ENCODE data around the gene RARS2.
A peak's percentile ranks its signal among the peaks of the same experiment; 100 is the strongest.
"Not testable (repeated sequence)": the region's sequence is repeated elsewhere in the genome, so short reads cannot be mapped to it uniquely, and the experiment has no call there.

Gene RARS2

DNA sequence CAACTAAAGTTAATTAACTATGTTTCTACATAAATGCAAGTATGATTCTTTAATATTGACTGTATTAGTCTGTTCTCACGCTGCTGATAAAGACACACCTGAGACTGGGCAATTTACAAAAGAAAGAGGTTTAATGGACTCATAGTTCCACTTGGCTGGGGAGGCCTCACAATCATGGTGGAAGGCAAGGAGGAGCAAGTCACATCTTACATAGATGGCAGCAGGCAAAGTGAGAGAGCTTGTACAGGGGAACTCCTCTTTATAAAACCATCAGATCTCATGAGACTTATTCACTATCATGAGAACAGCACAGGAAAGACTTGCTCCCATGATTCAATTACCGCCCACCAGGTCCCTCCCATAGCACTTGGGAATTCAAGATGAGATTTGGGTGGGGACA lies 23.2 kb upstream of the RARS2 start:
- H3K36me3 ChIP-seq (ENCODE audit: insufficient read depth, low read length): peaks cover 16% of the 10 kb centered on the region
- H3K9ac ChIP-seq (ENCODE audit: low read depth, low read length); H3K9me3 ChIP-seq (replicated peaks; ENCODE audit: low read length); H3K4me2 ChIP-seq (ENCODE audit: low read length); H3K4me1 ChIP-seq (ENCODE audit: control insufficient read depth, insufficient read depth, low read length); H3K4me3 ChIP-seq (ENCODE audit: low read length); H3K27me3 ChIP-seq (ENCODE audit: control insufficient read depth, insufficient read depth, low read length): not testable (repeated sequence)

DNA sequence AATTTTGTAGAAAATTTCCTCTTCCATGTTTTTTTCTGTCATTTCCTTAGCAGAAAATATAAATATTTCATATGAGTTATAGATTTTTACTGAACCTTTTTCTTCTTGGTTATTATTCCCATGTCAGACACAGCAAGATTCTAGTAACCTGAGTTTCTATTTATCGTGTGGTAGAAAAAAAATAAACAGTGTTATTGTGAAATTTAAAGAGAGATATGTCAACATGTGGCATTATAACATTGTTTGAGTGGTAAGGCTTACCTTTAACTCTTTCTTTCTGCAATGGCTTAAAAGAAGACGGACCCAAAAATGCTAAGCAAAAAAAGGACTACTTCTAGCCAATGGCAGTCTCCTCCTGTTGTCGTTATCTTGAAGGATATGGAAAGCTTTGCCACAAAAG lies 19.0 kb upstream of the RARS2 start:
- no peaks in the 10 kb centered on the region for H3K4me1 ChIP-seq (ENCODE audit: control insufficient read depth, insufficient read depth, low read length)
- H3K9me3 ChIP-seq (replicated peaks; ENCODE audit: low read length): no peaks in the 10 kb centered on the region
- peaks cover 16% of the 10 kb centered on the region for H3K36me3 ChIP-seq (ENCODE audit: insufficient read depth, low read length)
- H3K9ac ChIP-seq (ENCODE audit: low read depth, low read length): no peak overlapping the region
- H3K4me2 ChIP-seq (ENCODE audit: low read length): no peak overlapping the region
- H3K27me3 ChIP-seq (ENCODE audit: control insufficient read depth, insufficient read depth, low read length): no peaks in the 10 kb centered on the region
- H3K4me3 ChIP-seq (ENCODE audit: low read length): no peak overlapping the region

DNA sequence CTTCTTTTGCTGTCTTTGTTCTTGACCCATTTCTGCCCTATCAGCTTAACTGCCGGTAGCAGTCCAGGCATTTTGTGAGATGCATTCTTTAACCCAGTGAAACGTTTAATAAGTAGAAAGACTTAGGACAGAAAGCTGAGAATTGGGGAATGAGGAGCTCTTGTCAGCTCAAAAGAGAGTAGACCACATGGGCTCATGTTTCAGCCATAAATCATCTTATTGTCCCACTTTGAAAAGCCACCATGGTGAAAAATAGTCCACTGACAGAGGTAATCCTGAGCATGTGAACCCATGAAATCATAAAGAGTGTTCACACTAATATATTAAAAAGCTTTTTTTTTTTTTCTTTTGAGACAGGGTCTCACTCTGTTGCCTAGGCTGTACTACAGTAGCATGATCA lies 16.4 kb upstream of the RARS2 start:
- Histone ChIP-seq H3K4me2 (ENCODE audit: low read length) (no peak overlapping the region), H3K27me3 (ENCODE audit: control insufficient read depth, insufficient read depth, low read length) (no peaks in the 10 kb centered on the region), H3K9ac (ENCODE audit: low read depth, low read length) (no peak overlapping the region), H3K36me3 (ENCODE audit: insufficient read depth, low read length) (peaks cover 8% of the 10 kb centered on the region), H3K4me3 (ENCODE audit: low read length) (no peak overlapping the region), H3K4me1 (ENCODE audit: control insufficient read depth, insufficient read depth, low read length) (no peaks in the 10 kb centered on the region), H3K9me3 (replicated peaks; ENCODE audit: low read length) (no peaks in the 10 kb centered on the region)

DNA sequence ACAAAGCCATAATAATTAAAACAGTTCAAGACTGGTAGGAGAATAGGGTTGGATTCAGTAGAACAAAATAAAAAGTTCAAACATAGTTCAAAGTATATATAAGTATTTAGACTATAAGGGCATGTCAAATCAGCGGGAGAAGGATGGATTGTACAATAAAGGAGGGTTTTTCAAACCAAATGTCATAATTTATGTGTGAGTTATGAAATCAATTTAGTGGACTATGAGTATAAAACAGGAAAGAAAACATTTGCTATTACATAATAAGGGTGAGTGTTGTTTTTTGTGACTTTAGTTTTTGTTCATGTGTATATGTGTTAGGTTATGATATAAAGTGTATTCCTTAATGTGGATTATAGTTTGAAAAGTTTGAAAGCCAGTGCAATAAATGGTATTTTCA lies 10.8 kb upstream of the RARS2 start:
- H3K36me3 ChIP-seq (ENCODE audit: insufficient read depth, low read length): peaks cover 9% of the 10 kb centered on the region
- no peaks in the 10 kb centered on the region for H3K27me3 ChIP-seq (ENCODE audit: control insufficient read depth, insufficient read depth, low read length)
- no peak overlapping the region for H3K4me2 ChIP-seq (ENCODE audit: low read length)
- no peaks in the 10 kb centered on the region for H3K4me1 ChIP-seq (ENCODE audit: control insufficient read depth, insufficient read depth, low read length)
- no peak overlapping the region for H3K9ac ChIP-seq (ENCODE audit: low read depth, low read length)
- no peaks in the 10 kb centered on the region for H3K9me3 ChIP-seq (replicated peaks; ENCODE audit: low read length)
- H3K4me3 ChIP-seq (ENCODE audit: low read length): no peak overlapping the region

DNA sequence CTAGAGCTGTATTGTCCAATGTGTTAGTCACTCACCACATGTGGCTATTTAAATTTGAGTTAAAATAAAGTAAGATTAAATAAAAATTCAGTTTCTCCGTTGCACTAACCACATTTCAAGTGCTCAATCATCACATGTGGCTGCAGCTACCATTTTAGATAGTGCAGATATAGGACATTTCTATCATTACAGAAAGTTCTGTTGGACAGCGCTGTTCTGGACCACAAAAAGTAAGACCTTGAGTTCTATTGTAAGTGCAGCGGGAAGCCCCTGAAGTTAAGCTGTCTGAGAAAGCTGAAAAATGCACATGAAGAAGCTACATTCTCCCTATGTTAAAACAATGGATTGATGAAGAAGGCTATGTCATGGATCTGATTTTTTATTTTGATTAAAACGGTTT lies 1.2 kb upstream of the RARS2 start:
- H3K9ac ChIP-seq (ENCODE audit: low read depth, low read length): peak overlapping the region; percentile 96
- H3K4me3 ChIP-seq (ENCODE audit: low read length): peak overlapping the region; percentile 96
- no peaks in the 10 kb centered on the region for H3K9me3 ChIP-seq (replicated peaks; ENCODE audit: low read length)
- peak overlapping the region; percentile 83 for H3K4me2 ChIP-seq (ENCODE audit: low read length)
- peaks cover 12% of the 10 kb centered on the region for H3K36me3 ChIP-seq (ENCODE audit: insufficient read depth, low read length)
- H3K4me1 ChIP-seq (ENCODE audit: control insufficient read depth, insufficient read depth, low read length): peaks cover 16% of the 10 kb centered on the region
- no peaks in the 10 kb centered on the region for H3K27me3 ChIP-seq (ENCODE audit: control insufficient read depth, insufficient read depth, low read length)

DNA sequence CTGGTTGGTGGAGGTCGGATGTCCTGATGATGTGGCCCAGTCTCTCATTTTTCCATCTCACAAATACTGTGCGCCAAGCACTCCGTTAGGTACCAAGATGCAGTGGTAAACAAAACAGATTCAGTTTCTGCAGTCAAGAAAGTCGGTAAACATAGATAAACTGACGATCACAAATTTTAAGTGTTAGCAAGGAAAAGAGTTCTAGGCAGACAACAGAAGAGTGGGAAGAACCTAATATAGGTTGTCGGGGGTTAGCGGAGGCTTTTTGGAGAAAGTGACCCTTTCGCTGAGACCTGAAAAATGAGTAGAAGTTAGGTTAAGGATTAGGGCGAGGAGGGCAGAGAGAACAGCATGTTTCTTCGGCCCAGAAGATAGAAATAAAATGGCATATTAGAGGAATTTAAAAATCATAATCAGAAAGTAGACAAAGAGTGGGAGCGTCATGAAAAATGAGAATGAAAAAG lies 662 bp upstream of the RARS2 start:
- H3K36me3 ChIP-seq (ENCODE audit: insufficient read depth, low read length): peaks cover 10% of the 10 kb centered on the region
- peak overlapping the region; percentile 83 for H3K4me2 ChIP-seq (ENCODE audit: low read length)
- peak overlapping the region; percentile 96 for H3K4me3 ChIP-seq (ENCODE audit: low read length)
- H3K4me1 ChIP-seq (ENCODE audit: control insufficient read depth, insufficient read depth, low read length): peaks cover 16% of the 10 kb centered on the region
- no peaks in the 10 kb centered on the region for H3K27me3 ChIP-seq (ENCODE audit: control insufficient read depth, insufficient read depth, low read length)
- H3K9me3 ChIP-seq (replicated peaks; ENCODE audit: low read length): no peaks in the 10 kb centered on the region
- peak overlapping the region; percentile 96 for H3K9ac ChIP-seq (ENCODE audit: low read depth, low read length)

DNA sequence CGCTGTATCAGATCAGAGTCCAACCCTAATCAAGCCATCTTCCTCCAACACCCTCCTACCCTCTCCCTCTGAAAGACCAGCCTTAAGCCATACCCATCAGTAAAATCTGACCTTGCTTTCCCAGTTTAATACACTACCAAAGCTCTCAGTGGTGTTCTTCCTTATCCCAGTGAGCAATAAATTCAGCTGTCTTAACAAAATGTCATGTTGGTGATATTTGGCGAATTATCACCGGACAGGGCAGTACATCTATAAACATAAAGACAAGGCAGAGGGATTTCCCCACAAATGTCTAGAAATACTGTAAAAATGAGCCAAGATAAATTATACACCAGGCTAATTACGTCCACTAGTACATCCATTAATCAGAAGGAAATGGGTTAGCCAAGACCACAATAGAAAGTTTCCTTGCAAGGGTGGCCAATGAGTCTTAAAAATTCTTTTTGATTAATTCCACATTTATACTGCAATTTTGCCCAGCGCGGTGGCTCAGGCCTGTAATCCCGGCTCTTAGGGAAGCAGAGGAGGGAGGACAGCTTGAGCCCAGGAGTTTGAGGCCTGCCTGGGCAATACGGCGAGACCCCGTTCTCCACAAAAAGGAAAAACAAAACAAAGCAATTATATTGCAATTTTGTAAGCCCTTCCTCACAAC lies 905 bp downstream of the RARS2 start:
- Histone ChIP-seq H3K4me3 (ENCODE audit: low read length) (peak overlapping the region; percentile 96), H3K27me3 (ENCODE audit: control insufficient read depth, insufficient read depth, low read length) (no peaks in the 10 kb centered on the region), H3K9me3 (replicated peaks; ENCODE audit: low read length) (no peaks in the 10 kb centered on the region), H3K9ac (ENCODE audit: low read depth, low read length) (peak overlapping the region; percentile 96), H3K4me1 (ENCODE audit: control insufficient read depth, insufficient read depth, low read length) (peaks cover 16% of the 10 kb centered on the region), H3K4me2 (ENCODE audit: low read length) (peak overlapping the region; percentile 83), H3K36me3 (ENCODE audit: insufficient read depth, low read length) (no peaks in the 10 kb centered on the region)

DNA sequence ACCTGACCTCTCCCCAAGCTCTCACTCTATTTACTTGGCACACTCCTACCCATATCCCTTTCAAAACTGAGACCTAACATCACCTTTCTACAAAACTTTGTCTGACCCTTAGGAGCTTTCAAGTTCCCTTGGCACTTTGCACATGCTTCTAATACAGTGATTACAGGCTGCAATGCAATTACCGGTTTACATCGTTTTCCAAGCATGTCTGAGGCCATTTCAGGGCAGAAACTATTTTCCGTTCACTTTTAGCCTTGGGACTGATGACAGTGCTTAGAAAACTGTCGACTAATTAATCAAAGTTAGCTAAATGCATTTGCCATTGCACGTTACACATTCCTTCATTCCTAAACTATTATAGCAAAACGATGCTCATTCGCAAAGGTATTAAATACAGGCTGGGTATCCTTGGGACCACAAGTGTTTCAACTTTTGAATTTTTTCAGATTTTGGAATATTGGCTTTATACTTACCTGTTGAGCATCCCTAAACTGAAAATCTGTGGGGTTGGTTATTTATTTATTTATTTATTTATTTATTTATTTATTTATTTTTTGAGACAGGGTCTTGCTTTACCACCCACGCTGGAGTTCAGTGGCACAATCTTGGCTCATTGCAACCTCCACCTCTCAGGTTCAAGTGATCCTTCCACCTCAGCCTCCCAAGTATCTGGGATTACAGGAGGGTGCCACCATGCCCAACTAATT lies 3.3 kb downstream of the RARS2 start:
- Histone ChIP-seq H3K4me2 (ENCODE audit: low read length) (no peak overlapping the region), H3K9me3 (replicated peaks; ENCODE audit: low read length) (no peaks in the 10 kb centered on the region), H3K4me3 (ENCODE audit: low read length) (no peak overlapping the region), H3K36me3 (ENCODE audit: insufficient read depth, low read length) (peaks cover 13% of the 10 kb centered on the region), H3K9ac (ENCODE audit: low read depth, low read length) (no peak overlapping the region), H3K27me3 (ENCODE audit: control insufficient read depth, insufficient read depth, low read length) (no peaks in the 10 kb centered on the region), H3K4me1 (ENCODE audit: control insufficient read depth, insufficient read depth, low read length) (peaks cover 16% of the 10 kb centered on the region)

DNA sequence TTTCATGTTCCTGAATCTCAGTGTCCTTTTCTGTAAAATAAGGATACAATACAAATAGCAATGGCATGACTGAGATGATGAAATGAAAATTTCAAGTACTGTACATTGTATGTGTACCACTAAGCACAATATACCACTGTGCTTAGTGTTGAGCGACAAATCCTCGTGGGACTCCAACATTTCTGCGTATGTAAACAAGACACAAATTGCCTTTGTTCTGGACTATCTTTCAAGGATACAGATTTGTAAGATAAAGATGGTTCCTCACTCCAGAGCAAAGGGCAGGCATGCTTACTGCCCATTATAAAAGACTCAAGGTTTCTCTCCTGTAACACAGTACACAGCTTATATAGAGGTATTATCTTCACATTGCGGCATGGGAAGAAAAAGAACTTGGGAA lies 6.0 kb downstream of the RARS2 start:
- Histone ChIP-seq H3K9ac (ENCODE audit: low read depth, low read length) (no peak overlapping the region), H3K4me3 (ENCODE audit: low read length) (no peak overlapping the region), H3K4me2 (ENCODE audit: low read length) (no peak overlapping the region), H3K9me3 (replicated peaks; ENCODE audit: low read length) (no peaks in the 10 kb centered on the region), H3K4me1 (ENCODE audit: control insufficient read depth, insufficient read depth, low read length) (peaks cover 9% of the 10 kb centered on the region), H3K27me3 (ENCODE audit: control insufficient read depth, insufficient read depth, low read length) (no peaks in the 10 kb centered on the region), H3K36me3 (ENCODE audit: insufficient read depth, low read length) (peaks cover 20% of the 10 kb centered on the region)

DNA sequence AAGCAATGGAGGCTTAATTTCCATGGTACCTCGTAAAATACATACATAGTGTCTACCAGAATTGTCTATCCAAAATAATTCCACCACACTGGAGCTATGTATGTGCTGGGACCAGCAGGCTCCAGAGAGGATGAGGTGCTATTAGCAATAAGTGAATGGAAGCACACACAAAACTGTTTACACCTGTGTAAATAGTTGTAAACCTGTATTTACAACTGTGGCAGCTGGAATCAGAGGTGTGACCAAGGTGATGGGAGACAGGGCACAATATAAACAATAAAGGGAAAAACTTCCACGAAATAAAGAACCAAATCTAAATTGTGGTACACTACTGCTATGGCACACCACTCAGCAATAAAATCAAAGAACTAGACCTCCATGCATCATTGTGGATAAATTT lies 14.4 kb downstream of the RARS2 start:
- Histone ChIP-seq H3K4me3 (ENCODE audit: low read length) (no peak overlapping the region), H3K27me3 (ENCODE audit: control insufficient read depth, insufficient read depth, low read length) (no peaks in the 10 kb centered on the region), H3K36me3 (ENCODE audit: insufficient read depth, low read length) (no peaks in the 10 kb centered on the region), H3K4me1 (ENCODE audit: control insufficient read depth, insufficient read depth, low read length) (peaks cover 13% of the 10 kb centered on the region), H3K9me3 (replicated peaks; ENCODE audit: low read length) (no peaks in the 10 kb centered on the region), H3K4me2 (ENCODE audit: low read length) (no peak overlapping the region), H3K9ac (ENCODE audit: low read depth, low read length) (no peak overlapping the region)

DNA sequence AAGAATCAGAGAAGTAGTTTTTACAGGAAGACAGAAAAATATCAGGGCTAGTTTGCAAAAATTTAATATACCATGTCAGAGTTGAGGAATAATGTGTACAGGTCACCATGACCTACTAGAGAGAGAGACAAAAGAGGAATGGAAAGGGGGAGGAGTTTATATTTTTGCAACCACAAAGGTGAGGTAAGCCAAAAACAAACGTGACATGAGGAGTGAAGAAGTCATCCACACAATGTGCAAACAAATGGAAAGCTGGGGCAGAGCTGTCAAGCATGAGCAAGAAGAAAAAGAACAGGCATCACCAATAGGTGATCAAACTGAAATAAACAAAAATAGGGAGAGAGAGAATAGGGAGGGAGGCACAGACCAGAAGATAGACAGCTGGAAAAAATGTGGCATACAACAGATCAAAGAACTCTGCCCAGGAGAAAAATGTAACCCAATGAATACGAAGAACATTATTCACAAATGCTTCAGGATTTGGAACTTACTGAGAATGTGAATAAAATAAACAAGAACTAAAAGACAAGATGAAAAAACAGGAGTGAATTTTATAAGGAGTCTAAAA lies 15.5 kb downstream of the RARS2 start:
- Histone ChIP-seq H3K4me3 (ENCODE audit: low read length) (no peak overlapping the region), H3K9me3 (replicated peaks; ENCODE audit: low read length) (no peaks in the 10 kb centered on the region), H3K9ac (ENCODE audit: low read depth, low read length) (no peak overlapping the region), H3K4me1 (ENCODE audit: control insufficient read depth, insufficient read depth, low read length) (peaks cover 13% of the 10 kb centered on the region), H3K4me2 (ENCODE audit: low read length) (no peak overlapping the region), H3K27me3 (ENCODE audit: control insufficient read depth, insufficient read depth, low read length) (no peaks in the 10 kb centered on the region), H3K36me3 (ENCODE audit: insufficient read depth, low read length) (no peaks in the 10 kb centered on the region)
